Stromal cell of bone marrow (primary cell): ENCODE measurements around the gene C7orf57.
"Not testable (repeated sequence)": the region's sequence is repeated elsewhere in the genome, so short reads cannot be mapped to it uniquely, and the experiment has no call there.

Source experiments
- DNase-seq: peaks from one replicate; pipeline ENCODE4 v3.0.0-alpha.2; 2012; ENCODE audit warnings: low read depth

The C7orf57 gene

DNA sequence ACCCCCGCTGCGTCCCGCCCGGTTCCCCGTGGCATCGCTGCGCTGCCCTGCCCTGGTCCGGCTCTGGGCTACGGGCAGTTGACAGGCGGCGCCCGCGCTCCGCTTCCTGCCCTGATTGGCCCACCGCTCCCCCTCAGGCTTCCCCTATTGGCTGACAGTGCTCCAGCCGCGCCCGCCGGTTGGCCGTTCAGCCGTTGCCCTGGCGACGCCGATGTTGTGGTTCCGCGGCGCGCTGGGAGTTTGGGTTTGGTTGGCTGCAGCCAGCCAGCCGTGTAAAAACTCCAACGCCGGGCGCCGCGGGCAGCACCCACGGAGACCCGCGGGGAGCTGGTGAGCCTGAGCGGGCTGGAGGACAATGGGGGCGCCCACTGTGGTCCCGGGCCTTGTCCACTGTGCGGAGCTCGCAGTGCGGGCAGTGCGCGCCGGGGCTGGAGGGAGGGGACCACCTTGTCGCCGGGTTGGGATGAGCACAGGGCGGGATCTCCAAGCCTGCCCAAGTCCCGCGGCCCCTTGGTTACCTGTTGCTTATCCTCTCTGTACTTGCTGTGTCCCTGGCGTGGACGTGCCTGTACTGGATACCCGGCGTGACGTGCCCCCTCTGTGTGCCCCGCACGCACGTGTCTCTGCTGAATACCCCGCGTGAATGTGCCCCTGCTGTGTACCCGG lies at the start of gene C7orf57:
Gene C7orf57 (plus strand): TSS at position 243 of the 666 bp plus-strand sequence. CDS start 766 bp downstream, outside the sequence.
- peak; percentile 78 for DNase-seq

DNA sequence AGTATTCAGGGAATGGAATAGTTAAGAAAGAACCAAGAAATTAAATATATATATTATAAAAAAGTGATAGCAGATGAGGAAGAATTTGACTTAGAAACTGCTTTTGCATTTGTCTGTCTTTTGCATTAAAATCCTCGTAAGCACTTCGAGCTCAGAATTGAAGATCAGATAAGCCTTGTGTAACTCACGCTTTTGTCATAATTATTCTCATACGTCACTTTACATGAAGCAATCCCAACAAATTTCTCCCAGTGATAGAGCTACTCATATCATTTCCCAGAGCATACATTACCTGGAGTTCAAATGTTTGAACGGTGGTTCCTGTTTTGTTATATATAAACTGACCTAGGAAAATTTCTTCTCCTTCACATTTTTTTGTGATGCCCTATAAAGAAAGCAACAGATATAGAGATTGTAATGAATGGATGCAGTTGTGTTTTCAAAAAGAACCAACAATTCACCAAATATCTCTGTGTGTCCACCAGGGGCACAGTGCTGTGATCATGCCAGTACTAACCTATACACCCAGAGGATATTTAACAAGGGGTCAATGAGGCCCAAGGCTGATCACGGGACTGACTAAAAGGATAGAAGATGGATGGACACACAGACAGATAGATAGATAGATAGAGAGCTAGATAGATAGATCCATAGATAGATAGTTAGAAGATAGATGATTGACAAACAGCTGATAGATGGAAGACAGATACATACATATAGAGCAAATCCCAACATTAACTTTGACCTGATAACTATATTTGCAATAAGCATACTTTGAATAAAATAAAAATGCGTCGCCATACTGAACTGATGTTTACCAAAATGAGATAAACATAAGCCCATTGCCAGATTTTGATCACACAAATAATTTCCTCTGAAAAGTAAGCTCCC lies 46.6 kb upstream of the C7orf57 start:
- no peak for DNase-seq

DNA sequence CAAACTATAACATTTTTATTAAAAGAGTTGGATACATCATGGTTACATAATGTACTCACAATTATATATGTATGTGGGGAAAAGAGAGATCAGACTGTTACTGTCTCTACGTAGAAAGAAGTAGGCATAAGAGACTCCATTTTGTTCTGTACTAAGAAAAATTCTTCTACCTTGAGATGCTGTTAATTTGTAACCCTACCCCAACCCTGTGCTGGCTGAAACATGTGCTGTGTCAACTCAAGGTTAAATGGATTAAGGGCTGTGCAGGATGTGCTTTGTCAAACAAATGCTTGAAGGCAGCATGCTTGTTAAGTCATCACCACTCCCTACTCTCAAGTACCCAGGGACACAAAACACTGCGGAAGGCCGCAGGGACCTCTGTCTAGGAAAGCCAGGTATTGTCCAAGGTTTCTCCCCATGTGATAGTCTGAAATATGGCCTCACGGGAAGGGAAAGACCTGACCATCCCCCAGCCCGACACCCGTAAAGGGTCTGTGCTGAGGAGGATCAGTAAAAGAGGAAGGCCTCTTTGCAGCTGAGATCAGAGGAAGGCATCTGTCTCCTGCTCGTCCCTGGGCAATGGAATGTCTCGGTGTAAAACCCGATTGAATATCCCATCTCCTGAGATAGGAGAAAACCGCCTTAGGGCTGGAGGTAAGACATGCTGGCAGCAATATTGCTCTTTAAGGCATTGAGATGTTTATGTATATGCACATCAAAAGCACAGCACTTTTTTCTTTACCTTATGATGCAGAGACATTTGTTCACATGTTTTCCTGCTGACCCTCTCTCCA lies 45.5 kb upstream of the C7orf57 start:
- not testable (repeated sequence) for DNase-seq

DNA sequence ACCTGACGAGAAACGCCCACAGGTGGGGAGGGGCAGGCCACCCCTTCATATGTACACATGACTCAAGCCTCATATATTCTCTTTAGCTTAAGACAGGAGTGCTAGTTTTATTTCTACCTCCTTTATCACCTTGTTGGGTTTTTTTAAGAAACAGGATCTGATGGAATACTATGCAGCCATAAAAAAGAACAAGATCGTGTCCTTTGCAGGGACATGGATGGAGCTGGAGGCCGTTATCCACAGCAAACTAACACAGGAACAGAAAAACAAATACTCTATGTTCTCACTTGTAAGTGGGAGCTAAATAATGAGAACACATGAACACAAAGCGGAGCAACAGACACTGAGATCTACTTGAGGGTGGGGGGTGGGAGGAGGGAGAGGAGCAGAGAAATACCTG lies 44.8 kb upstream of the C7orf57 start:
- no peak for DNase-seq

DNA sequence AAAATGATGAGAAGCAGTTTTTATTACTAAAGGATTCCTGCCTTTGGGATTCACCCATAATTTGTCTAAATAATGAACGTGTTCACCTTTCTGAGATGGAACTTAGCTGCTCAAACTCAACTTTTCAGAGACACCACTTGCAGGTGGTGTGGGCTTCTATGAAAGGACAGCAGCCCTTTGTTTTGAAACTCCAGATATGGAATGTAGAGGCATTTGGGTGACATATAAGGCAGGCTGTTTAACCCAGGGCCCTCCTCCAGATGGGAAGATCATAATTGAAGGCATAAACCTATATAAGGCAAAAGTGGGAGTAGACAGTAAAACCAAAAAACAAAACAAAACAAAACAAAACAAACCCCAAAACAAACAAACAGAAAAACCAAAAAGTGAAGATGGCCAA lies 44.1 kb upstream of the C7orf57 start:
- DNase-seq, result no peak

DNA sequence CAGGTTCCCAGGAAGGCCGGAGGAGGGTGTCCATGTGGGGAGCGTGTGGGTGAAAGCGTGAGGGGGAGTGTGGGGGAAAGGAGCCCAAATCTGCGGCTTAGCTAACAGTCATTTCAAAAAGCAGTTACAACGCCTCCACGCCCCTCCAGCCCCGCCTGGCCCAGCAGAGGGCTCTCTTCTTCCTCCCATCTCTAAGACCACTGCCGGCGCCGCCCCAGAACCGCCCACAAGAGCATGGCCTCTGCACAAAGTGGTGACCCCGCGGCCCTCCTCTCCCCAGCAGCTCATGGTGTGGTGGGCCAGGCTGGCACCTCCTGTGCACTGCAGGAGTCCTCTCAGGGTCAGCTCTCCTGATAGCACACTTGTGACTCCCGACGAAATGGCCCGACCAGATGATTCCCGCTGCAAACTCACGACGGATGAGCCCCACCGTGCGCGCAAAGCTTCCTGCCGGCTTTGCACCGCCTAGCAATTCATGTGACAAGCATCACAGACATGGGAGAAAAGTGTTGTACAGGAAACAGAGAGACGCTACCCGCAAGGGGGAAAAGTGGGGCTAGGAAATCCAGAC lies 43.5 kb upstream of the C7orf57 start:
- peak; percentile 49 for DNase-seq

DNA sequence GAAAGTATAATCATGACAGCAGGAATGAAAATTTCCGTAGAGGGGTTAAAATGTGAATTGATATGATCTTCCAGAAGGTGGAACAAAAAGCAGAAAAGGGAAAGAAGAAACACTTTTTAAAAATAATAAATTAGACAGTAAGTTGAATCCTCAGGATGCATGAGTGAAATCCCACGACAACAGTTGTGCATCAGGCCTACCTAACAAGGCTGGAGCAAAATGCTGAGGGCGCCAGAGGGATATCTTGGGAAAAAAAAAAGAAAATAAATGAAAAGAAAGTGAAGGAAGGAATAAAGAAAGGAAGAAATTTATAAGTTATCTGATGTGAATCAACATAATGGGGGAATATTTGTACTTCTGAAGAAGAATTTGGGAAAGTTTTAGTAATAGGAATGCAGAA lies 42.9 kb upstream of the C7orf57 start:
- no peak for DNase-seq

DNA sequence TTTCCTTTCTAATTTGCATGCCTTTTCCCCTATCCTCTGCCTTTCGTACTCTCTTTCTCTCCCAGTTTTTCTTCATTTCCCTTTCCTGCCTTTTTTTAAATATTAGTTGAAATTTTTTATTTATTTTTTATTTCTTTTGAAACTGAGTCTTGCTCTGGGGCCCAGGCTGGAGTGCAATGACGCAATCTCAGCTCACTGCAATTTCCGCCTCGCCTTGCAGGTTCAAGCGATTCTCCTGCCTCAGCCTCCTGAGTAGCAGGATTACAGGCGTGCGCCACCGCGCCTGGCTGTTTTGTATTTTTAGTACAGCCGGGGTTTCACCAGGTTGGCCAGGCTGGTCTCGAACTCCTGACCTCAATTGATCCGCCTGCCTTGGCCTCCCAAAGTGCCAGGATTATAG lies 35.9 kb upstream of the C7orf57 start:
- DNase-seq, result no peak

DNA sequence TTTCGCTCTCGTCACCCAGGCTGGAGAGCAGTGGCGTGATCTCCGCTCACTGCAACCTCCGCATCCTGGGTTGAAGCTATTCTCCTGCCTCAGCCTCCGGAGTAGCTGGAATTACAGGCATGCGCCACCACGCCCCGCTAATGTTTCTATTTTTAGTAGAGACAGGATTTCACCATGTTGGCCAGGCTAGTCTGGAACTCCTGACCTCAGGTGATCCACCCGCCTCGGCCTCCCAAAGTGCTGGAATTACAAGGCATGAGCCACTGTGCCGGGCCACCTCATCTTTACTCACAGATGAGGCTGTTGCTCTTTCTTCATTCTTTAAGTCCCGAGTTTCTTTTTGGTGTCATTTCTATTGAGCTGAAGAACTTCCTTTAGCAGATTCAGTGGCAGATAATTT lies 35.2 kb upstream of the C7orf57 start:
- DNase-seq, result not testable (repeated sequence)

DNA sequence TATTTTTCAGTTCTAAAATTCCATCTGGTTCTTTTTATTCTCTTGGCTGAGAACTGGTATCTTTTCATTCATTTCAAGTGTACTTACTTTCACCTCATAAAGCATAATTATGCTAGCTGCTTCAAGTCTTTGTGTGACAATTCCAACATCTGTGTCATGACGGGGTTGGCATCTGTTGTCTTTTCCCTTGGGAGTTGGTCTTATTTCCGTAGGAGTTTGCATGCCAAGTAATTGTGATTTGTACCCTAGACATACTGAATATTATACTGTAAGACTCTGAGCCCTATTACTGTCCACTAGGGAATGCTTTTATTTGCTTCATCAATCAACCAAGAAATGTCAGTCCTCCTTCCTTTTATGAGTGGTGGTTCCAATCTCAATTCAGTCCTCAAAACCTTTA lies 31.3 kb upstream of the C7orf57 start:
- no peak for DNase-seq

DNA sequence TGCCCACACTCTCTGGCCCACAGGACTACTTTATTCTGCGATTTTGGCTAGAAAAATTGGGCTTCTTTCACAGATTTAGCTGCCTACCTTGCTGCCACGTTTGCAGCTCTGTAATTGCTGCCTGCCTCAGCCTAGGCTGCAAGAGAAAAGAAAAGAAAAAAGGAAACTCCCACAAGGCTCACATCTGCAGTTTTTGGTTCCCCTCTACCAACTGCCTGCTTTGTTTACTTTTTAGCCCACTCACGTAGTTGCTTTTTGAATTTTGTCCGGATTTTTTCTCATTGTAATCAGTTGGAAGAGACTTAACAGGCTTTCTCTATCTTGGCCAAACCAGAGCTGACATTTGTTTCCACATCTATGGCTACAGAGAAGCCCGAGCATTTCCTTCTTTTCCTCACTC lies 30.7 kb upstream of the C7orf57 start:
- DNase-seq, result no peak

DNA sequence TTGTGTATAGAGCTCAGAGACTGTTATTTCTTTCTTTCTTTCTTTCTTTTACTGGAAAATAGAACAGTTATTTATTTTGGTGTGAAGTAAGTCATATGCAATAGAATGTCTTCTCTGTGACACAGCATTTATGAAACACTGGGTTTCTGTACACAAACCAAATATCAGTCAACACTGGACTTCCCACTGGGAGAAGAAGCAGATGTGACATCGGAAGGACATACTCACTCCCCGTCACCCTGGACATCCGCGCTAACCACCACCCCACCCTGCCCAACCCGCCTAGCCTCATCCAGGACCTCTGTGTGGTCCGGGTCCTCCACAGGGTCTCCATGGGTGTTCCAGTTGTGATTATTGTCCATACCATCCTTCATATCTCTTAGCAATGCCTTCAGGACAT lies 28.5 kb upstream of the C7orf57 start:
- no peak for DNase-seq

DNA sequence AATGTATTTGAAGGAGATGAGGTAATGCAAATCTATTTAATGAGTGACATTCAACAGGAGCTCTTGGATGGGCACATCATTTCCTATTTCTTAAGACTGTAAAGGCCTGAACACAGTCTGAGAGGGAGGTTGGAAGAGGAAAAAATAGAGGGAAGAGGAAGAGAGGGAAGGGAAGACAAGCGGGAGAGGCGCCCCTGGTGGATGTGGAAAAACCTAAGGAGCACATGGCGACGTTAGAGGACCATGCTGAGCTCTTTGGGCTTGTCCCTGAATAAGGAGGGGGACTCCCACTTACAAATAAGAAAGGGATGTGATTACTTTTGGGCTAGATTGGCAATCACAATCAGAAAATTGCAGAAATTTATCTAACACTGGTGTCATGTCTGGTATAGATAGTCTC lies 26.1 kb upstream of the C7orf57 start:
- DNase-seq, result no peak

DNA sequence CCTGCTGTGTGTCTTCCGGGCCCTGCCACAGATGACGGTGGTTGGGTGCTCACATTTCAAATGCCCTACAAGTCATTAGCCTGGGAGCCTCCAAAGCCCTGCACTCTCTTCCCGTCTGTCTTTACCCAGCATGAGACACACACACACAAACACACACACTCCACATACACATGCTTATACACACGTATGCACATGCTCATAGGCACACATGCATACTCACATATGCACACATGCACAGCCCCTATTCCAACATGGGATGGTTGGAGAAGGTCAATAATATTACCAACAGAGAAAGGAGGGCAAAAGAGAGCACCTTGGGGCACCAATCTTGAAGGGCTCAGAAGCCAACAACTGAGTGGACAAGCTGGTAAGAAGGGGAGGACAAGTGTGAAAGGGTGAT lies 25.4 kb upstream of the C7orf57 start:
- no peak for DNase-seq

DNA sequence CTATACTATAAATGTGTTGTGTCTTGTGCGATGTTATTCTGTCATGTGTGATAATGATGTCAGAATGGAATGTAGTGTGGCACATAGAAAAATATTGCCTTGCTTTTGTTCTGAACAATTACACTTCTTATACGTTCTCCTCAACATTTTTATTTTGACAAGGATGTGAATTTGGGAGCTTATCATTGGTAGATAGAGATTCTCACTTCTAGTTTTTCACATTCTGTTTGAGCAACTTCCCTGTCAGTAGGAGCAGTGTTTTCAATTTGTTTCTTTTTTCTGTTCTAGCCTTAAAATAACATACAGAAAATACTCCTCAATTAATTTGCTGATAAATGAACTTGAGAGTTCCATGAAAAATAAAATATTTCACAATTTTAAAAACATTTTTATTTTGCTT lies 24.0 kb upstream of the C7orf57 start:
- DNase-seq, result no peak

DNA sequence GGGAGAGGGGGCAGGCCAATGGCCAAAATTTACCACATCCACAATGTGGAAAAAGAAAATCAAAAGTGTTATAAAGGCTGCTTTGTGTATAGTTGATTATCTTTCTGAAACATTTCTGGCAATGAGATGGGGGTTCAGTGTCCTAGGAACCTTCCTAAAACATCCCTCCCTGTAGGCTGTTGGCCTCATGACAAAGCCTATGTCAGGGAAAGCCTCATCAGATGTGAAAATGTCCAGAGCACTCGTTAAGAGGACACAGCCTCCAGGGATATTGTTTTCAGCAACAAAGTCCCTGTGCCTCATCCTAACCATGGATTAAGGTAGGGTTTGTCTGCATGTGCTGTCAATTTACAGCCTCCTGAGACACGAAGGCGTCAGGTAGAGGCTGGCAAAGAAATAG lies 23.4 kb upstream of the C7orf57 start:
- no peak for DNase-seq

DNA sequence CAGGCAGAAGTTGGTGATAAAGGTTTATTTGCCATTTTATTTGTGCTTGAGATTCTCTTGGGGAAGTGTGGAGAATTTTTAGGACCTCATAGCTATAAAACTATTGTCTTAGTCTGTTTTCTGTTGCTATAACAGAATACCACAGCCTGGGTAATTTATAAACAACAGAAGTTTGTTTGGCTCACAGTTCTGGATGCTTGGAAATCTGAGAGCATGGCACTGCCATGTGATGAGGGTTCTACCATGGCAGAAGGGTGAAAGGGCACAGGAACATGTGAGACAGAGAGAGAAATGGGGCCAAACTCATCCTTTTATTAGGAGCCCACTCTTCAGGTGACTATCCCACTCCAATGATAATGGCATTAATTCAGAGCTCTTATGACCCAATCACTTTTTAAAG lies 18.7 kb upstream of the C7orf57 start:
- no peak for DNase-seq

DNA sequence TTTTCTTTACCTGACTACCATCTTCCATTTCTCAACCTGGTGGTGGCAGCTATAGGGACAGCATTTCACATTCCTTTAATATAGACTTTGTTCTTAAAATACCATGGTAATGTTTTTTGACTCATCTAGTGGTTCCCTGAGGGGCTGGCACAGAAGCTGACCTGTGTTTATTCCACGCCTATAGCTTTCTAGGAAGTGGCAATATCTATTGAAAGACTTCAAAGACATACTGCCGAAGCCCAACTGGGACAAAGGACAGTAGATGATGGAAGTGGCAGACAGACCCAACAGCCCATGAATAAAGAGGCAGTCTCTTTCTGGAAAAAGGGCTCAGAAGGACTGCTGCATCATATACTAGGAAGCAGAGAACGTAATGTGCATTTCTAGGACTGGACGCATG lies 17.7 kb upstream of the C7orf57 start:
- DNase-seq, result no peak

DNA sequence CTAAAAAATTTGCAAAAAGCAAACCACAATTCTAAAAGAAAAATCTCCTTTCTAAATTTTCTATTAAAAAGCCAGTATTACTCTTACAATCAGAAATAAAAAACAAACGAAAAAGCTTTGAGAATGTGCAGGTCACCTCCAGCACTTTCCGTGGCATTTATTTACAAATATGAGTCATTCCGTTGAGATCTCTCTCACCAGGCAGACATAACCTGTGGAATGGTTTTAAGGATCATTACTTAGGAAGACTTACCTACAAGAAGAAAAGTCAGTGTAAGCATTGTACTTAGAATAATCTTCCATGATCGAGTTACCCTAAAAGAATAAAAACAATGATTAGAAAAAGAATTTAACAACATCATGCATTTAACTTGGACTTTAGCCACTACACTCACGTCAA lies 9.7 kb upstream of the C7orf57 start:
- DNase-seq, result no peak

DNA sequence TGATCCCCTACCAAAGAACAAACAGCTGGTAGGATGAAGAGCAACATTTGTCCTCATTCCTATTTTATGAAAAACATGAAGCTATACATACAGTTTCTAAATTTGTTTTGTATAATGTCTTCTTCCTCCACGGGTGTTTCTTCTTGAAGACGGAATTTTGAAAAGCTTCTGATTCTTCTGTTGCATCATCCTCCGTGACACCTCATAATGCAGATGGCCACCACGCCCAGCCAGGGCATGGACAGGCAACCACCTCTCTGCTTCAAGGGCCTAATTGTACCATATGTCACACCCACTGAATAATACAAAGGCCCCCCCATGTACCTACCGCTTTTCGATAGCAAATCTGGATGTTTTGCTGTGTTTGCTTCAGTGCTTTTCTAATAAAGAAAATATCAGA lies 6.4 kb upstream of the C7orf57 start, which contains the start of gene SUN3:
Gene SUN3 (minus strand): TSS at position 170 of the 400 bp plus-strand sequence. CDS start 169 bp downstream, at position 1.
- DNase-seq, result no peak

DNA sequence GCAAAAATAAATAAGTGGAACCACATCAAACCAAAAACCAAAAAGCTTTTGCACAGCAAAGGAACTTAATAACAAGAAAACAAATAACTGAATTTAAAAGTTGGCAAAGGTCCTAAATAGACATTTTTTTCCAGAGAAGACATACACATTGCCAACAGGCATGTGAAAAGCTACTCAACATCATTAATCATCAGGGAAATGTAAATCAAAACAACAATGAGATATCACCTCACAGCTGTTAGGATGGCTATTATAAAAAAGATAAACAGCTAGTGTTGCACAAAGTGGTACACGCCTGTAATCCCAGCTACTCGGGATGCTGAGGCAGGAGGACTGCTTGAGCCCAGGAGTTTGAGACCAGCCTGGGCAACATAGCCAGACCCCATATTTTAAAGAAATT lies 4.2 kb upstream of the C7orf57 start:
- DNase-seq, result no peak

DNA sequence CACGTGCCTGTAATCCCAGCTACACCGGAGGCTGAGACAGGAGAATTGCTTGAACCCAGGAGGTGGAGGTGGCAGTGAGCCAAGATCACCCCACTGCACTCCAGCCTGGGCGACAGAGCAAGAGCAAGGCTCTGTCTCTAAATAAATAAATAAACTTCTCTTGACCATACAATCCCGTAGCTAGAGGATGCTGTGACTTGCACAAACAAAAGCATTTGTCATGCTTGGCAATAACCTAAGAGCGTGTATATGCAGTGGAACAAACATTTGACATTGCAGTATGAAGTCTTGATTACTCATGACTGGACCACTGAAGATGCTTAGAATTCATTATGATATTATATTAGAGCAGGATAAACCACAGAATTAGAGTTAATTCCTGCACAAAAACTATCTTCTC lies 1.4 kb upstream of the C7orf57 start:
- no peak for DNase-seq
